Spleen (tissue), 11 donors: ENCODE data around the gene TLK2. TPM values are rescaled to one million over a fixed set of nuclear protein-coding genes. Genes with fewer than 3 reads are reported as not detected.

Source experiments
- DNase-seq: peaks from one replicate; pipeline ENCODE4 v3.0.0-alpha.2; 2020
- H3K27ac ChIP-seq, 8 donors: fragments of 200-600 bp; sonication (generic) in 7 of 8; 1 replicate in 4 of 8; 2 replicates in 4 of 8; pipeline versions ENCODE4 v1.5.0 to v1.8.0; 2016 to 2021; ENCODE audit warnings: inconsistent platforms in 4 of 8, mild to moderate bottlenecking in 4 of 8, moderate library complexity in 1 of 8
- H3K27me3 ChIP-seq, 7 donors: fragments of 200-600 bp; sonication (generic) in 6 of 7; replicated peaks in 1 of 7; 1 replicate in 4 of 7; 2 replicates in 3 of 7; pipeline versions ENCODE4 v1.5.0 to v1.8.0; 2016 to 2021; ENCODE audit warnings: inconsistent platforms in 3 of 7, mild to moderate bottlenecking in 1 of 7
- H3K36me3 ChIP-seq, 6 donors: fragments of 200-600 bp; sonication (generic) in 5 of 6; 1 replicate in 4 of 6; 2 replicates in 2 of 6; pipeline versions ENCODE4 v1.5.0 to v1.8.0; 2016 to 2021; ENCODE audit warnings: inconsistent platforms in 2 of 6
- H3K4me1 ChIP-seq, 6 donors: fragments of 200-600 bp; sonication (generic) in 5 of 6; 1 replicate in 3 of 6; 2 replicates in 3 of 6; pipeline versions ENCODE4 v1.5.0 to v1.8.0; 2016 to 2021; ENCODE audit warnings: inconsistent platforms in 3 of 6
- H3K4me3 ChIP-seq, 8 donors: fragments of 200-600 bp; sonication (generic) in 7 of 8; 1 replicate in 4 of 8; 2 replicates in 4 of 8; pipeline versions ENCODE4 v1.5.0 to v1.8.0; 2016 to 2021; ENCODE audit warnings: inconsistent platforms in 4 of 8, mild to moderate bottlenecking in 4 of 8, moderate library complexity in 2 of 8
- H3K9me3 ChIP-seq, 8 donors: fragments of 200-600 bp; sonication (generic) in 7 of 8; 1 replicate in 4 of 8; 2 replicates in 4 of 8; pipeline versions ENCODE4 v1.5.0 to v1.8.0; 2016 to 2021; ENCODE audit warnings: inconsistent platforms in 4 of 8
- POLR2A ChIP-seq, 3 donors: fragments of 450-650 bp; IDR thresholded peaks; one replicate each; pipeline ENCODE4 v1.5.1; 2017; ENCODE audit warnings: antibody characterized with exemption in 3 of 3, mild to moderate bottlenecking in 1 of 3
- POLR2AphosphoS5 ChIP-seq, 3 donors: sonication (generic); formaldehyde crosslinking; IDR thresholded peaks; one replicate each; pipeline ENCODE4 v1.5.1; 2017; ENCODE audit warnings: antibody characterized with exemption in 3 of 3
- WGBS, 5 donors: extraction: QIAGEN DNeasy Blood & Tissue Kit in 3 of 5; methylation state at CpG; one replicate each; pipeline versions ENCODE4 v1.1.5 to v1.1.7; 2013 to 2018; 5-methylcytosine and 5-hydroxymethylcytosine counted together
- intact Hi-C: fragments of 100-400 bp; cut with DNase I; formaldehyde crosslinking; loops from one replicate; pipeline ENCODE4 v1.15.0; 2023; ENCODE audit warnings: low total_unique reads
- polyA plus RNA-seq, 3 donors: library from polyadenylated mRNA; stranded (reverse); fragments of 200-250 nt; gene quantifications; one replicate each; pipeline ENCODE4 v1.2.1, GENCODE V29; 2013
- total RNA-seq, 7 donors: library from RNA; depleted of rRNA in 3 of 7; stranded (reverse); fragments of >200 nt in 3 of 7; fragmentation: NEBNext Ultra II Directional in 4 of 7; extraction: Animal tissue kit (Norgen Biotek cat#: 25700) in 4 of 7; gene quantifications; one replicate each; pipeline versions ENCODE4 v1.1.0 to v1.2.1, GENCODE V29; 2016 to 2021
- TF ChIP-seq, protein P1 (sequence below), 11 experiments: fragments of 200-600 bp in 7 of 11; fragments of 450-650 bp in 4 of 11; sonication (generic) in 4 of 11; IDR thresholded peaks in 8 of 11; conservative IDR thresholded peaks in 3 of 11; 1 replicate in 7 of 11; 2 replicates in 4 of 11; pipeline versions ENCODE4 v1.4.0 to v1.8.0; 2016 to 2021; ENCODE audit warnings: antibody characterized with exemption in 11 of 11, inconsistent platforms in 4 of 11, mild to moderate bottlenecking in 1 of 11
- donor health status: healthy with polysubstance abuse.
- donor health status: DM: no; HTN: no; CAD: no; lungs with moderate emphysema.
- donor health status: DM: no; HTN: no; CAD: no.
- donor health status: Bipolar disorder and iron deficiency.
- donor health status: healthy.
- donor health status: DM: no; HTN: no; CAD: no.
- donor health status: DM: yes; HTN: yes; CAD: no.

The TLK2 gene
- total and polyA plus RNA-seq, 10 donors: 11.3 to 76.3 (median 48.3) TPM

DNA sequence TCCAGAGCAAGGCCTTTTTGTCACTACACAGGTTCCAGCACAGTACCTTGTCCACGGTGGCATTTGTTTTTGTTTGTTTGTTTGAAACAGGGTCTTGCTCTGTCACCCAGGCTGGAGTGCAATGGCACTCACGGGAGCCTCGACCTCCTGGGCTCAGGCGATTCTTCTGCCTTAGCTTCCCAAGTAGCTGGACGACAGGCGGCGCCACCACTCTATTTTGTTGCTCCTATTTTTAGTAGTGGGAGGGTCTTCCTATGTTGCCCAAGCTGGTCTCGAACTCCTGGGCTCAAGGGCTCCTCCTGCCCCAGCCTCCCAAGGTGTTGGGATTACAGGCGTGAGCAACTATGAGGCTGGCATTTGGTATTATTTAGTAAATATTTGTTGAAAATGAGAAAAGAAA lies 159.2 kb downstream of the TLK2 start:
- TF ChIP-seq POLR2A (IDR thresholded peaks at IDR 0.05) (no peak), POLR2AphosphoS5 (IDR thresholded peaks at IDR 0.05) (no peak)
- TF ChIP-seq, protein P1, sequence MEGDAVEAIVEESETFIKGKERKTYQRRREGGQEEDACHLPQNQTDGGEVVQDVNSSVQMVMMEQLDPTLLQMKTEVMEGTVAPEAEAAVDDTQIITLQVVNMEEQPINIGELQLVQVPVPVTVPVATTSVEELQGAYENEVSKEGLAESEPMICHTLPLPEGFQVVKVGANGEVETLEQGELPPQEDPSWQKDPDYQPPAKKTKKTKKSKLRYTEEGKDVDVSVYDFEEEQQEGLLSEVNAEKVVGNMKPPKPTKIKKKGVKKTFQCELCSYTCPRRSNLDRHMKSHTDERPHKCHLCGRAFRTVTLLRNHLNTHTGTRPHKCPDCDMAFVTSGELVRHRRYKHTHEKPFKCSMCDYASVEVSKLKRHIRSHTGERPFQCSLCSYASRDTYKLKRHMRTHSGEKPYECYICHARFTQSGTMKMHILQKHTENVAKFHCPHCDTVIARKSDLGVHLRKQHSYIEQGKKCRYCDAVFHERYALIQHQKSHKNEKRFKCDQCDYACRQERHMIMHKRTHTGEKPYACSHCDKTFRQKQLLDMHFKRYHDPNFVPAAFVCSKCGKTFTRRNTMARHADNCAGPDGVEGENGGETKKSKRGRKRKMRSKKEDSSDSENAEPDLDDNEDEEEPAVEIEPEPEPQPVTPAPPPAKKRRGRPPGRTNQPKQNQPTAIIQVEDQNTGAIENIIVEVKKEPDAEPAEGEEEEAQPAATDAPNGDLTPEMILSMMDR (IDR thresholded peaks at IDR 0.05 in 8 of 11, conservative IDR thresholded peaks at IDR 0.05 in 3 of 11): no peak
- intact Hi-C loops: no loop called here
- DNase-seq: no peak
- 67 to 86% (median 71%) methylated on average over 9 of the region's 9 CpGs for WGBS, 5 donors
- no peaks in the 10 kb centered on the region for H3K27me3 ChIP-seq
- H3K27ac ChIP-seq: no peak overlapping the region
- no peaks in the 10 kb centered on the region for H3K4me1 ChIP-seq
- H3K9me3 ChIP-seq: no peaks in the 10 kb centered on the region
- no peak overlapping the region for H3K4me3 ChIP-seq
- H3K36me3 ChIP-seq: no peaks in the 10 kb centered on the region

DNA sequence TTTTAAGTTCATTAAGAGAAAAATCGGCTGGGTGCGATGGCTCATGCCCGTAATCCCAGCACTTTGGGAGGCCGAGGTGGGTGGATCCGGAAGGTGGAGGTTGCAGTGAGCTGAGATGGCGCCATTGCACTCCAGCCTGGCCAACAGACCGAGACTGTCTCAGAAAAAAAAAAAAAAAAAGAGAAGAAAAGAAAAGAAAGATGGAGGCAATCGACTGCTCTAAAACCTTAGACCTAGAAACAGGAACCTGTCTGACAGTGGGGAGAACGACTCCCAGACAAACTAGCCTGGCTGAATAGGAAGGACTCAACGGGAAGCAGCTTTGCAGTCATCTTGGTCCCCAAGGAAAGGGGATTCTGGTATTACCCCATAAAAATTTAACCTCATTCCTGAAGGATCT lies 162.5 kb downstream of the TLK2 start:
- DNase-seq: no peak
- no peak overlapping the region for H3K4me3 ChIP-seq
- whole genome bisulfite sequencing, 5 donors: 55 to 80% (median 68%) methylated on average over 10 of the region's 10 CpGs
- TF ChIP-seq POLR2AphosphoS5 (IDR thresholded peaks at IDR 0.05) (no peak), POLR2A (IDR thresholded peaks at IDR 0.05) (no peak)
- TF ChIP-seq, protein P1 (IDR thresholded peaks at IDR 0.05 in 8 of 11, conservative IDR thresholded peaks at IDR 0.05 in 3 of 11): no peak
- no peaks in the 10 kb centered on the region for H3K9me3 ChIP-seq
- no peaks in the 10 kb centered on the region for H3K4me1 ChIP-seq
- H3K27ac ChIP-seq: no peak overlapping the region
- intact Hi-C loops: no loop called here
- H3K36me3 ChIP-seq: no peaks in the 10 kb centered on the region
- no peaks in the 10 kb centered on the region for H3K27me3 ChIP-seq

DNA sequence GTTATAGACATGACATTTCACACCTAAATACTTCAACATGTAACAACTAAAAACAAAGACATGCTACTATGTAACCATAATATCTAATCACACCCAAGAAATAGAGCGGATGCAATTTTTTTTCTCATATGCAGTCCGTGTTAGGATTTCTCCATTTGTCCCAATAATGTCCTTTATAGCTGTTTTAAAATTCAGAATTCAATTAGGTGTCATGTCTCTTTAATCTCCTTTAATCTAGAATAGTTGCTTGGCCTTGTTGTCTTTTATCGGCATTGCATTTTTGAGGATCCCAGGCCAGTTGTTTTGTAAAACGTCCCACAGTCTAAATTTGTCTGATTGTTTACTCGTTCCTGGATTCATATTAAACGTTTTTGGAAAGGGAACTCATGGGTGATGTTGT lies 163.3 kb downstream of the TLK2 start:
- WGBS, 5 donors: 81 to 88% (median 82%) methylated on average over 6 of the region's 6 CpGs
- Histone ChIP-seq H3K27me3 (no peaks in the 10 kb centered on the region), H3K36me3 (no peaks in the 10 kb centered on the region)

DNA sequence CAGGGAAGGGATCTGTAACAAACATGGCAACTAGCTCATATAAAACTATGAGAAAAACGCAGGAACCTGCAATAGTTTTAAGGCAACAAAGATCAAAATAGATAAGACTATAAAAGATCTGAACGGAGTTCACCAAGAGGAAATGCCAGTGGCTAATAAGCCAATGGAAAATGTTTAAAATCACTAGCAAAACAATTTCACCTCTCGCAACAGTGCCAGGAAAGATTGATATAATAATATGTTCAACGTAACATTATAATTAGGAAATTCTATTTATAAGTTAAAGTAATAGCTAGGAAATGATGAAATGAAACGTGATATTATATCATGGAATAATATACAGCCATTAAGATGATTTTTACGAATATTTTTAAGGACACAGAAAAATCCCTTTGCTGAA lies 164.9 kb downstream of the TLK2 start:
- Histone ChIP-seq H3K9me3 (no peaks in the 10 kb centered on the region), H3K36me3 (no peaks in the 10 kb centered on the region), H3K4me1 (peaks cover 0 to 5% (median 0%) of the 10 kb centered on the region in 6 donors), H3K4me3 (no peak overlapping the region), H3K27me3 (no peaks in the 10 kb centered on the region), H3K27ac (no peak overlapping the region)
- DNase-seq: no peak
- TF ChIP-seq POLR2A (IDR thresholded peaks at IDR 0.05) (no peak), POLR2AphosphoS5 (IDR thresholded peaks at IDR 0.05) (no peak)
- TF ChIP-seq, protein P1 (IDR thresholded peaks at IDR 0.05 in 8 of 11, conservative IDR thresholded peaks at IDR 0.05 in 3 of 11): no peak
- 73 to 87% (median 78%) methylated on average over 6 of the region's 6 CpGs for WGBS, 5 donors
- intact Hi-C loops: no loop called here

More for the DNA sequence above, 163.3 kb downstream of the TLK2 start:
- no peak overlapping the region for H3K27ac ChIP-seq
- intact Hi-C loops: no loop called here
- no peak for DNase-seq
- no peak for TF ChIP-seq POLR2A (IDR thresholded peaks at IDR 0.05)
- TF ChIP-seq, protein P1 (IDR thresholded peaks at IDR 0.05 in 8 of 11, conservative IDR thresholded peaks at IDR 0.05 in 3 of 11): no peak
- TF ChIP-seq POLR2AphosphoS5 (IDR thresholded peaks at IDR 0.05): no peak
- no peaks in the 10 kb centered on the region for H3K9me3 ChIP-seq
- H3K4me1 ChIP-seq: no peaks in the 10 kb centered on the region
- H3K4me3 ChIP-seq: no peak overlapping the region
